Tibial artery (tissue), 4 donors: Measurements from ENCODE around the gene ARL8A.
"Not testable (repeated sequence)": the region's sequence is repeated elsewhere in the genome, so short reads cannot be mapped to it uniquely, and the experiment has no call there.

Experiments
- DNase-seq, 2 donors: peaks; one replicate each; pipeline ENCODE4 v3.0.0-alpha.2; 2019
- H3K27ac ChIP-seq, 2 donors: fragments of 200-600 bp; sonication (generic) in 1 of 2; 1 replicate in 1 of 2; 2 replicates in 1 of 2; pipeline ENCODE4 v1.5.1; 2018 to 2019; ENCODE audit warnings: mild to moderate bottlenecking in 1 of 2
- H3K27me3 ChIP-seq, 2 donors: fragments of 200-600 bp; sonication (generic) in 1 of 2; one replicate each; pipeline versions ENCODE4 v1.5.1 to v1.6.0; 2016 to 2019
- H3K36me3 ChIP-seq, 3 donors: fragments of 200-600 bp; sonication (generic) in 2 of 3; one replicate each; pipeline ENCODE4 v1.5.1; 2016 to 2019; ENCODE audit warnings: mild to moderate bottlenecking in 2 of 3
- H3K4me1 ChIP-seq, 4 donors: fragments of 200-600 bp; sonication (generic) in 2 of 4; 1 replicate in 3 of 4; 2 replicates in 1 of 4; pipeline ENCODE4 v1.5.1; 2016 to 2019
- H3K4me3 ChIP-seq, 2 donors: fragments of 200-600 bp; sonication (generic) in 1 of 2; 1 replicate in 1 of 2; 2 replicates in 1 of 2; pipeline ENCODE4 v1.5.1; 2018 to 2019; ENCODE audit warnings: mild to moderate bottlenecking in 2 of 2
- H3K9me3 ChIP-seq, 3 donors: fragments of 200-600 bp; sonication (generic) in 1 of 3; one replicate each; pipeline ENCODE4 v1.5.1; 2016 to 2019
- CTCF ChIP-seq, 2 experiments: fragments of 200-600 bp in 1 of 2; fragments of 450-650 bp in 1 of 2; IDR thresholded peaks; one replicate each; pipeline ENCODE4 v1.5.1; 2017 to 2019; ENCODE audit warnings: antibody characterized with exemption in 2 of 2, mild to moderate bottlenecking in 1 of 2, moderate library complexity in 1 of 2
- intact Hi-C: fragments of 100-400 bp; cut with DNase I; formaldehyde crosslinking; loops from one replicate; pipeline ENCODE4 v1.15.0; 2023; ENCODE audit warnings: low total_unique reads

The ARL8A gene

GRCh38 chr1:202146993-202147392 is 2.5 kb upstream of the ARL8A start:
- H3K27ac ChIP-seq, result no peak overlapping the region
- no peak for TF ChIP-seq CTCF (IDR thresholded peaks at IDR 0.05)
- no peak overlapping the region for H3K4me3 ChIP-seq
- intact Hi-C loops, result loop anchor here (10.0 kb wide), 1 partner anchor 262 kb away; the partner anchor contains the start of gene SHISA4
- no peaks in the 10 kb centered on the region for H3K27me3 ChIP-seq
- no peak for DNase-seq
- peaks cover 0 to 21% (median 13%) of the 10 kb centered on the region in 4 donors for H3K4me1 ChIP-seq
- no peaks in the 10 kb centered on the region for H3K36me3 ChIP-seq
- no peaks in the 10 kb centered on the region for H3K9me3 ChIP-seq

GRCh38 chr1:202146279-202146678 is 1.7 kb upstream of the ARL8A start:
- TF ChIP-seq CTCF (IDR thresholded peaks at IDR 0.05), result no peak
- Histone ChIP-seq H3K36me3 (no peaks in the 10 kb centered on the region), H3K9me3 (no peaks in the 10 kb centered on the region), H3K27ac (no peak overlapping the region), H3K4me1 (peaks cover 0 to 28% (median 20%) of the 10 kb centered on the region in 4 donors), H3K4me3 (no peak overlapping the region), H3K27me3 (no peaks in the 10 kb centered on the region)
- intact Hi-C loops, result loop anchor here (10.0 kb wide), 1 partner anchor 261 kb away; the partner anchor contains the start of gene SHISA4
- no peak for DNase-seq

- not testable (repeated sequence) for H3K9me3 ChIP-seq, H3K27me3 ChIP-seq, DNase-seq, H3K36me3 ChIP-seq
- Histone ChIP-seq H3K4me3 (peak overlapping the region in 1 of 2 donors; percentile 96), H3K4me1 (peaks cover 0 to 33% (median 23%) of the 10 kb centered on the region in 4 donors), H3K27ac (peak overlapping the region in 1 of 2 donors; percentile 93)
- intact Hi-C loops, result loop anchor here (10.0 kb wide), 1 partner anchor 261 kb away; the partner anchor contains the start of gene SHISA4
These were observed 1.2 kb upstream of the ARL8A start for GRCh38 chr1:202145744-202146140.

DNA sequence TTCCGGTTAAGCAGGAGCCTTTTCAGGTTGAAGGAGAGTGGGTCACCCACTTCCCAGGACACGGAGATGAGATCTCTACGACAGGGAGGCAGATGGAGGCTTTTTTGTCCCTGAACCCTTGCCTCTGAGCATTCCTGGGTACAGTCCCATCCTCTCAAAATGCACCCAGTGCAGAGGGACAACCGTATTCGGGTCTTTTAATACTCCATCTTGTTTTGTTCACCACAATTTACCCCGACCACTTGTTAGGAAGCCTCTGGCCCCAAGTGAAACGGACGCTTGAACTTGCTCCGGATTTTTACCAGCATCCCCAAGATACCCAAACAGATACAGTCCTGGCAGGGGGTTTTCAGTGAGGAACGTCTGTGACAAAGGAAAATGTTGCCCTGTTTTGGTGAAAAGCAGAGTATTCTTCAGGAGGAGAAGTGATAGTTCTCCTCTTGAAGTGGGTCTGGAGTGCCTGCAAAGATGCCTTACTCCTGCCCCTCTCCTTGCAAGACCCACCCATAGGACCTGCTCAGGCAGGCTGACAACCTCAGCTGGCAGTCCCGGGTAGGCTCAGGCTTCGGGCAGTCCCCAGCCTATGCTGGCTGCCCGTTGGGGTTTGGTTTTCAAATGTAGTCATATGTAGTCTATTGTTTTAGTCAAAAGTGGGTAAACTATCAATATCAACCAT is 669 bp upstream of the ARL8A start:
- Histone ChIP-seq H3K4me3 (peak overlapping the region; percentile 96), H3K27me3 (no peaks in the 10 kb centered on the region), H3K4me1 (peaks cover 0 to 39% (median 23%) of the 10 kb centered on the region in 4 donors), H3K27ac (peak overlapping the region; percentile 92 to 93), H3K9me3 (no peaks in the 10 kb centered on the region), H3K36me3 (no peaks in the 10 kb centered on the region)
- TF ChIP-seq CTCF (IDR thresholded peaks at IDR 0.05), result no peak
- no peak for DNase-seq
- intact Hi-C loops, result loop anchor here (10.0 kb wide), 1 partner anchor 260 kb away; the partner anchor contains the start of gene SHISA4

DNA sequence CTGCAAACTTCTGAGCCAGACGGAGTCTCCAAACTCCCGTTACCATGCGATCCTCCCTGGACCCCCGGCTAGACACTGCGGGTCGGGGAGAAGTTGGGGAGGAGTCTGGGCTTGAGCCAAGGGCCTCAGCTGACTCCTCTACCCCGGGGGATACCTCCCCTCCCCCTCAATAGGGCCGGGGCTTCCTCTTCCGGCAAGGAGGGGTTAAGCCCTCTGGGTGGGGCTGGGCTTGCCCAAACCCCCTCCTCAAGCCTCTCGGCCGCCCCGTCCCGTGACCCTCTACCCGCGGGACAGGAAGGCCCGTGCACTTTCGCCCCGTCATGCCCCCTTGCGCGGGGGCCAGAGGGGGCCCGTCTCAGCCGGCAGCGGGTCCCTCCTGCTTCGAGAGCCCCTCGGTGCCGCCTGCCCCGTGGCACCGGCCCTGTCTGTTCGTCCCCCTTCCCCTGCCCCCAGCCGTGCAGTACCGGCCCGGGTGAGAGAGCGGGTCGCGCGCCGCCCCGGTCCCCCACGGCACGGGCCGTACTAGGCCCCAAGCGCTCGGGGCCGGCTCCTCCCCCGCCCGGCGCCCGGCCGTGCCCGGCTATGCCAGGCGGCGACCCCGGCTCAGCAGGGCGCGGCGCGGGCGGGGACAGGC is 652 bp downstream of the ARL8A start:
- Histone ChIP-seq H3K9me3 (no peaks in the 10 kb centered on the region), H3K27ac (peak overlapping the region; percentile 92 to 93), H3K27me3 (no peaks in the 10 kb centered on the region), H3K4me3 (peak overlapping the region; percentile 96), H3K4me1 (peaks cover 0 to 41% (median 26%) of the 10 kb centered on the region in 4 donors), H3K36me3 (no peaks in the 10 kb centered on the region)
- no peak for TF ChIP-seq CTCF (IDR thresholded peaks at IDR 0.05)
- DNase-seq, result no peak
- intact Hi-C loops, result loop anchor here (10.0 kb wide), 1 partner anchor 259 kb away; the partner anchor contains the start of gene SHISA4
